GM12892 (cell line): ENCODE results near the gene HNRNPF.

Experiments
- DNase-seq: peaks from one replicate; pipeline ENCODE4 v3.0.0; 2011; ENCODE audit not compliant: insufficient read length
- FAIRE-seq: peaks from 2 replicates; lab custom pipeline; 2011; peaks lifted over from hg19 to GRCh38; lab: Jason Lieb, UNC
- POLR2A ChIP-seq: IDR thresholded peaks from 2 replicates; pipeline ENCODE4 v1.6.1; 2011; ENCODE audit warnings: low read depth, low read length, control low read depth
- POLR2AphosphoS5 ChIP-seq: IDR thresholded peaks from 2 replicates; pipeline ENCODE4 v1.6.1; 2011; ENCODE audit warnings: low read depth, low read length, control low read depth
- TAF1 ChIP-seq: IDR thresholded peaks from 2 replicates; pipeline ENCODE4 v1.6.1; 2011; ENCODE audit warnings: low read depth, mild to moderate bottlenecking, control low read depth, low read length, borderline replicate concordance

HNRNPF gene

GRCh38 chr10:43362191-43362839 lies 46.7 kb downstream of the HNRNPF start:
- TF ChIP-seq POLR2AphosphoS5 = no peak
- no peak; the same call in 1 of the 2 replicates for TF ChIP-seq POLR2A
- TF ChIP-seq TAF1 = no peak
- peak; percentile 76 for DNase-seq
- peak; percentile 73 for FAIRE-seq

GRCh38 chr10:43361547-43362190 lies 47.3 kb downstream of the HNRNPF start:
- TF ChIP-seq POLR2A = no peak
- no peak for FAIRE-seq

GRCh38 chr10:43360086-43360485 lies 48.9 kb downstream of the HNRNPF start:
- DNase-seq (no peak), FAIRE-seq (no peak)
- TF ChIP-seq TAF1 (no peak), POLR2A (no peak), POLR2AphosphoS5 (no peak)

More at GRCh38 chr10:43361547-43362190, 47.3 kb downstream of the HNRNPF start:
- no peak for DNase-seq

- no peak for FAIRE-seq
Observed at GRCh38 chr10:43355749-43356371, 53.1 kb downstream of the HNRNPF start.

GRCh38 chr10:43354879-43355380 lies 54.1 kb downstream of the HNRNPF start:
- TF ChIP-seq POLR2AphosphoS5 (no peak), TAF1 (no peak), POLR2A (no peak)
- DNase-seq (no peak), FAIRE-seq (no peak)

More at GRCh38 chr10:43355749-43356371, 53.1 kb downstream of the HNRNPF start:
- TF ChIP-seq TAF1 = no peak
- no peak for TF ChIP-seq POLR2AphosphoS5
- no peak for TF ChIP-seq POLR2A
- DNase-seq = no peak

DNA sequence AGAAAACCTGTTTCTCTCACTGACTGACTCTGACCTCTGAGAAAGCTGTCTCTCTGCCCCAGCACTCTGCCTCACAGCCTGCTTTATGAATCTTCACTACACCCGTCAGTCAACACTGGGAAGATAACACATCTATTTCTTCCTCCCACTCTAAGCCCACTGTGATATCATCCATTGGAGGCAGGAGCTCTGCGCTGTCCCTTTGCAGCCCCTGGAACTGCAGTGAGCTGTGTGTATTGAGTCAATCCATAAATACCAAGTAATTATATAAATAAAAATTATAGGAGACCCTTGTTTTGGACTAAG lies 54.7 kb downstream of the HNRNPF start:
- FAIRE-seq = no peak
- TF ChIP-seq POLR2A (no peak), POLR2AphosphoS5 (no peak), TAF1 (no peak)
- DNase-seq = no peak

DNA sequence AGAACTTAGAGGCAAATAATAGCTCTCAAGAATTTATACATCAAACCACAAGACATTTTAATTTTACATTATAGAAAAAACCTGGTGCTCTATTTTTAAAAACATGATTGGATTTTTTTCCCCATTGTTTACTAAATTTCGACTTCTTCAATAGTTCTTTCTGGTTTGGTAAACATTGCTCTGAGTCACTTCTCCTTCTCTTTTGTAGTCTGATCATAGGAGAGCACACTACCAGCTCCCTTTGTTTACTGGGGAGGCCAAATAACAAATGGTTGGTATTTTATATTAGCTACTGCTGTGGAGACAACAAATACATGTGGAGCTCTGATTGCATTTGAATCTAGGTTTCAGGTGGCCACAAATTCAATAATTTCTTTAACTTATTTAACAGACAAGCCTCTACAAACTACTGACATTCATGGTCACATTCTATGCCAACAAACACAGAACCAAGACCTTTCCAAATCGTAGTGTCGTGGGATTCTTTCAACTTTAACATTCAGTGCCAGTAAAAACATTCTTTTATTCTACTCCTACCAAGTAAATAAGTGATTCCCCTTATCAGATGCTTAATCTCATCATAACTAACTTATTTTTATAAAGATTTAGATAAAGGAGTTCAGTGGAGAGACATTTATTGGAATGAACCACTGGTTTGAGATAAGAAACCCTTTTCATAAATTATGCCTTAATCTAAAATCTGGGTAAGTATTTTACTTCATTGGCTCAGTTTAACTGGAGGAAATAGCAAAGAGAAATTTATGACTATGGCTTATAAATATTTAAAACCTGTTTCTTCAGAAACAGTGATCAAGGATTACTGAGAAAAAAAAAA lies 55.3 kb downstream of the HNRNPF start:
- FAIRE-seq (no peak), DNase-seq (no peak)
- no peak for TF ChIP-seq POLR2A
- TF ChIP-seq TAF1 = no peak
- TF ChIP-seq POLR2AphosphoS5 = no peak

DNA sequence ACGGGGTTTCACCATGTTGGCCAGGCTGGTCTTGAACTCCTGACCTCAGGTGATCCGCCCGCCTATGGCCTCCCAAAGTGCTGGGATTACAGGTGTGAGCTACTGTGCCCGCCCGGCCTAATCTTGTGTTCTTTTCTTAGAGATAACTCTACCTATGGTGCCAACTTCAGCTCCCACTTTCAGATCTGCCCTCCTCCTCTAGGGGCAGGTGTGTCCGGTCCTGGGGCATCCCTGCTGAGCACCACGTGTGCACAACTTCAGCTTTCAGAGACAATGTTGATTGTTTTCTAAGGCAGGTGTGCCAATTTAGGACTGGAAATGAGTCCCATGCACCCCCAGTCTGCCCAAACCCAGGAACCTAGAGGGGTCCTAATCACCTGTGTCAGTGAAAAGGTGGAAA lies 56.0 kb downstream of the HNRNPF start:
- FAIRE-seq (no peak), DNase-seq (no peak)
- no peak for TF ChIP-seq TAF1
- no peak for TF ChIP-seq POLR2AphosphoS5
- no peak for TF ChIP-seq POLR2A

DNA sequence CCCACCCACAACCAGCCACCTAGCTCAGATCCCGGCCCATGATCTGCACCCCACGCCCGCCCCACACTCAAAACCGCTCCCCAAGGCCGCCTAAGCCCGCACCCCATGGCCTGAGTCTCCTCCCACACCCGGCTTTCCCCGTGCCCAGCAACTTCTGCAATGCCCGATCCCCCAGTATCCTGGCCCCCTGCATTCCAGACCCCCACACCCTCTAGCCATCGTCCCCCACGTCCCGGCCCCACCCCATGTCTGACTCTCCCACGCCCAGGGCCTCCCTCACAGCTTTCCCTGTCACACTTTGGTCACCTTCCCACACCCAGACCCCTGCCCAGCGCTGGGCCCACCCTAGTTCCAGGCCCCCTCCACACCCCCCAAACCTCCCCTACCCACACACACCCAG lies 57.7 kb downstream of the HNRNPF start:
- DNase-seq (no peak), FAIRE-seq (no peak)
- TF ChIP-seq POLR2A = no peak
- TF ChIP-seq POLR2AphosphoS5 = no peak
- no peak for TF ChIP-seq TAF1

GRCh38 chr10:43350686-43351085 lies 58.3 kb downstream of the HNRNPF start:
- FAIRE-seq = no peak

GRCh38 chr10:43350156-43350555 lies 58.8 kb downstream of the HNRNPF start:
- FAIRE-seq = no peak
- DNase-seq = no peak
- TF ChIP-seq TAF1 (no peak), POLR2AphosphoS5 (no peak), POLR2A (no peak)

More at GRCh38 chr10:43350686-43351085, 58.3 kb downstream of the HNRNPF start:
- DNase-seq = no peak
- no peak for TF ChIP-seq POLR2A

GRCh38 chr10:43348511-43349312 lies 60.3 kb downstream of the HNRNPF start:
- FAIRE-seq = peak; percentile 84
- DNase-seq = peak; percentile 91
- TF ChIP-seq POLR2A (no peak), POLR2AphosphoS5 (no peak), TAF1 (no peak)
